Measurements from ENCODE around the gene OR4M1. TPM values are rescaled to one million over a fixed set of nuclear protein-coding genes. Genes with fewer than 3 reads are reported as not detected.
A peak's percentile ranks its signal among the peaks of the same experiment; 100 is the strongest.
"Not testable (repeated sequence)": the region's sequence is repeated elsewhere in the genome, so short reads cannot be mapped to it uniquely, and the experiment has no call there.

The OR4M1 gene
- total RNA-seq, 2 experiments from 2014 or later = not detected

DNA sequence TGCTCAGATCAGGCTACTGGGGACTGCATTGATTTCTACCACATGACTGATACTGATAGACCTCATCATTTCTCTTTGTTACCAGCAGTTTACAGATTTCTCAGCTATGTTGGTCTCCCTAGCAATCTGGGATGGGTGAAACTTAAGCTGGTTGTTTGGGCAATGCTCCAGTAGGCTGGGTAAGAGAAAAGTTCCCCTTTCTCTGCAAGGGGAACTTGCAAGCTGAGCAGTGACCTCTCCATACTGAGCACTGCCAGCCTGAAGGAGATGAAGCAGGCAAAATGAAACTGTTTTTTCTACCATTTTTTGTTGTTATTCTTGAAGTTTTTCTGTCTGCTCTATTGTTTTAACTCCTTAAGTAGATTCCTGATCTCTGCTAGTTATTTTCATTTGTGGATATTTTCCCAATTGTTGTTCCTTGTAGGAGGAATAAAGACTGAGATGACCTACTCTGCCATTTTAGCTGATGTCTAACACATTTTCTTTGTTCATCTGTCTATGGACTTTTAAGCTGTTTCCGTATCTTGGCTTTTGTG lies 1.3 kb upstream of the OR4M1 start:
- H3K36me3 ChIP-seq (ENCODE audit: insufficient read depth, low read length) = no peaks in the 10 kb centered on the region
- ChIA-PET POLR2A (no interaction called here), CTCF (no interaction called here)
- no peak overlapping the region for H3K4me3 ChIP-seq (ENCODE audit: low read length)
- no peak for ATAC-seq (ENCODE audit: poor library complexity)
- Mint-ChIP-seq H3K9me3 (peaks cover 2% of the 10 kb centered on the region), H3K27ac (no peak overlapping the region), H3K36me3 (ENCODE audit: low read depth) (no peaks in the 10 kb centered on the region), H3K27me3 (peaks cover 18% of the 10 kb centered on the region), H3K4me1 (ENCODE audit: low read depth) (no peaks in the 10 kb centered on the region), H3K4me3 (no peak overlapping the region)
- H3K27me3 ChIP-seq (ENCODE audit: control insufficient read depth in 1 of 2, insufficient read depth in 2 of 2, low read length in 2 of 2) = no peaks in the 10 kb centered on the region
- peaks cover 10 to 11% of the 10 kb centered on the region in 2 experiments for H3K9me3 ChIP-seq (ENCODE audit: control insufficient read depth in 1 of 2, insufficient read depth in 1 of 2, low read length in 2 of 2)
- TF ChIP-seq, protein P1, sequence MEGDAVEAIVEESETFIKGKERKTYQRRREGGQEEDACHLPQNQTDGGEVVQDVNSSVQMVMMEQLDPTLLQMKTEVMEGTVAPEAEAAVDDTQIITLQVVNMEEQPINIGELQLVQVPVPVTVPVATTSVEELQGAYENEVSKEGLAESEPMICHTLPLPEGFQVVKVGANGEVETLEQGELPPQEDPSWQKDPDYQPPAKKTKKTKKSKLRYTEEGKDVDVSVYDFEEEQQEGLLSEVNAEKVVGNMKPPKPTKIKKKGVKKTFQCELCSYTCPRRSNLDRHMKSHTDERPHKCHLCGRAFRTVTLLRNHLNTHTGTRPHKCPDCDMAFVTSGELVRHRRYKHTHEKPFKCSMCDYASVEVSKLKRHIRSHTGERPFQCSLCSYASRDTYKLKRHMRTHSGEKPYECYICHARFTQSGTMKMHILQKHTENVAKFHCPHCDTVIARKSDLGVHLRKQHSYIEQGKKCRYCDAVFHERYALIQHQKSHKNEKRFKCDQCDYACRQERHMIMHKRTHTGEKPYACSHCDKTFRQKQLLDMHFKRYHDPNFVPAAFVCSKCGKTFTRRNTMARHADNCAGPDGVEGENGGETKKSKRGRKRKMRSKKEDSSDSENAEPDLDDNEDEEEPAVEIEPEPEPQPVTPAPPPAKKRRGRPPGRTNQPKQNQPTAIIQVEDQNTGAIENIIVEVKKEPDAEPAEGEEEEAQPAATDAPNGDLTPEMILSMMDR (IDR thresholded peaks at IDR 0.05) = no peak
- intact Hi-C loops (cut with DNase I, micrococcal nuclease) = no loop called here
- H3K4me1 ChIP-seq (ENCODE audit: insufficient read depth, low read length) = no peaks in the 10 kb centered on the region
- H3K27ac ChIP-seq (ENCODE audit: low read depth in 1 of 2, low read length in 2 of 2) = no peak overlapping the region
- no peak for DNase-seq

DNA sequence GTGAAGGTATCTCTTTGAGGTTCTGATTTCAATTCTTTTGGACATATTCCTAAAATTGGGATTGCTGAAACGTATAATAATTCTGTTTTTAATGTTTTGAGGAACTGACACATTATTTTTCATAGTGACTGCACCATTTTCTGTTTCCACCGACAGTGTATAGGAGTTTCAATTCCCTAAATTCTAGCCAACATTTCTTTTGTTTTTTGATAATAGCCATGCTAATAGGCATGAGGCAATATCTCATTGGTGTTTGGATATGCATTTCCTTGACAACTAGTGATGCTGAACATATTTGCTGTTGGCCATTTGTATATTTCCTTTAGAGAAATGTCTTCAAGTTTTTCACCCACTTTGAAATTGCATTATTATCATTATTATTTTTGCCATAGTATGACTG lies 850 bp upstream of the OR4M1 start:
- H3K4me3 ChIP-seq (ENCODE audit: low read length); POLR2A ChIA-PET; H3K4me1 Mint-ChIP-seq (ENCODE audit: low read depth); ATAC-seq (ENCODE audit: poor library complexity); H3K4me3 Mint-ChIP-seq; H3K27ac ChIP-seq (ENCODE audit: low read depth in 1 of 2, low read length in 2 of 2); intact Hi-C loops (cut with DNase I, micrococcal nuclease); H3K27ac Mint-ChIP-seq; H3K27me3 ChIP-seq (ENCODE audit: control insufficient read depth in 1 of 2, insufficient read depth in 2 of 2, low read length in 2 of 2); H3K36me3 Mint-ChIP-seq (ENCODE audit: low read depth); H3K36me3 ChIP-seq (ENCODE audit: insufficient read depth, low read length); H3K4me1 ChIP-seq (ENCODE audit: insufficient read depth, low read length); H3K9me3 Mint-ChIP-seq; CTCF ChIA-PET: not testable (repeated sequence)
- peaks cover 10 to 11% of the 10 kb centered on the region in 2 experiments for H3K9me3 ChIP-seq (ENCODE audit: control insufficient read depth in 1 of 2, insufficient read depth in 1 of 2, low read length in 2 of 2)
- peaks cover 18% of the 10 kb centered on the region for H3K27me3 Mint-ChIP-seq
- DNase-seq = peak in 1 of 14 experiments; percentile 1

DNA sequence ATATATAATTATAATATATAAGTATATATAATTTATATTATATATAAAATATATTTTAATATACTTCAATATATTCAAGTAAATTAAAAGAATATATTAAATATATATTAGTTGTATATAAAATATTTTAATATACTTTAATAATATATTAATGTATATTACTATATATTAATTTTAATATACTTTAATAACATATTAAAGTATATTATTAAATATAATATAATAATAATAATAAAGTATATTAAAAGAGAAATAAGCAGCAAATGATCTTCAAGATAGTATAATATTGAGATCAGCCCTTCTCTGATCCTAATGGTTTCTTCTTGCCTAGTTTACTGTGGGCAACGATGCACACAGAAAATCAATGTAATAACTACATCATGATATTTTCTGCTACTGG lies 2.3 kb downstream of the OR4M1 start:
- Histone ChIP-seq H3K9me3 (ENCODE audit: control insufficient read depth in 1 of 2, insufficient read depth in 1 of 2, low read length in 2 of 2) (peaks cover 10 to 11% of the 10 kb centered on the region in 2 experiments), H3K27ac (ENCODE audit: low read depth in 1 of 2, low read length in 2 of 2) (no peak overlapping the region), H3K36me3 (ENCODE audit: insufficient read depth, low read length) (no peaks in the 10 kb centered on the region), H3K4me3 (ENCODE audit: low read length) (no peak overlapping the region), H3K27me3 (ENCODE audit: control insufficient read depth in 1 of 2, insufficient read depth in 2 of 2, low read length in 2 of 2) (no peaks in the 10 kb centered on the region), H3K4me1 (ENCODE audit: insufficient read depth, low read length) (no peaks in the 10 kb centered on the region)
- no peak for ATAC-seq (ENCODE audit: poor library complexity)
- no peak for DNase-seq
- POLR2A ChIA-PET = no interaction called here
- Mint-ChIP-seq H3K4me1 (ENCODE audit: low read depth) (no peaks in the 10 kb centered on the region), H3K27me3 (peaks cover 18% of the 10 kb centered on the region), H3K9me3 (peaks cover 2% of the 10 kb centered on the region), H3K36me3 (ENCODE audit: low read depth) (no peaks in the 10 kb centered on the region), H3K4me3 (no peak overlapping the region), H3K27ac (no peak overlapping the region)
- TF ChIP-seq, protein P1 (IDR thresholded peaks at IDR 0.05) = no peak
- CTCF ChIA-PET = no interaction called here
- intact Hi-C loops (cut with DNase I, micrococcal nuclease) = no loop called here

DNA sequence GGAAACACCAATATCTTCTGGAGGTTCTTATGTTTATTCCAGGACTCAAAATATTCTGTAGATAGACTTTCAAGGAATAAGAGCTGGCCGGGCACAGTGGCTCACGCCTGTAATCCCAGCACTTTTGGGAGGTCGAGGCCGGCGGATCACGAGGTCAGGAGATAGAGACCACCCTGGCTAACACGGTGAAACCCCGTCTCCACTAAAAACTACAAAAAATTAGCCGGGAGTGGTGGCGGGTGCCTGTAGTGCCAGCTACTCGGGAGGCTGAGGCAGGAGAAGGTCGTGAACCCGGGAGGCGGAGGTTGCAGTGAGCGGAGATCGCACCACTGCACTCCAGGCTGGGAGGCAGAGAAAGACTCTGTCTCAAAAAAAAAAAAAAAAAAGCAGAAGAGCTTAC lies 12.5 kb downstream of the OR4M1 start:
- H3K36me3 ChIP-seq (ENCODE audit: insufficient read depth, low read length); H3K27me3 Mint-ChIP-seq; H3K9me3 ChIP-seq (ENCODE audit: control insufficient read depth in 1 of 2, insufficient read depth in 1 of 2, low read length in 2 of 2); CTCF ChIA-PET; H3K4me1 ChIP-seq (ENCODE audit: insufficient read depth, low read length); intact Hi-C loops (cut with DNase I, micrococcal nuclease); H3K4me1 Mint-ChIP-seq (ENCODE audit: low read depth); H3K36me3 Mint-ChIP-seq (ENCODE audit: low read depth); H3K27ac ChIP-seq (ENCODE audit: low read depth in 1 of 2, low read length in 2 of 2); H3K27me3 ChIP-seq (ENCODE audit: control insufficient read depth in 1 of 2, insufficient read depth in 2 of 2, low read length in 2 of 2); DNase-seq; H3K27ac Mint-ChIP-seq; POLR2A ChIA-PET; ATAC-seq (ENCODE audit: poor library complexity); H3K9me3 Mint-ChIP-seq; H3K4me3 Mint-ChIP-seq; H3K4me3 ChIP-seq (ENCODE audit: low read length): not testable (repeated sequence)

DNA sequence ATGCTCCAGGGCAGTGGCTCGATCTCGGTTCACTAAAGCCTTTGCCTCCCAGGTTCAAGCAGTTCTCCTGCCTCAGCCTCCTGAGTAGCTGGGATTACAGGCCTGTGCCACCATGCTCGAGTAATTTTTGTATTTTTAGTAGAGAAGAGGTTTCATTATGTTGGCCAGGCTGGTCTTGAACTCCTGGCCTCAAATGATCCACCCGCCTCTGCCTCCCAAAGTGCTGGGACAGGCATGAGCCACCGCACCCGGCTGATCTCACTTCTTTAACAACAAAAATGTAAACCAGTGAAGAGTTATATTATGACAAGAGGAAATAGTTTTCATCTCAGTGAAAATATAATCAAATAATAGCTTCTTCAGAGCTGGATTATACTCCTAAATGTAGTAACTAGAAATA lies 14.0 kb downstream of the OR4M1 start:
- H3K4me3 ChIP-seq (ENCODE audit: low read length); H3K9me3 Mint-ChIP-seq; CTCF ChIA-PET; H3K27ac Mint-ChIP-seq; H3K36me3 ChIP-seq (ENCODE audit: insufficient read depth, low read length); H3K27ac ChIP-seq (ENCODE audit: low read depth in 1 of 2, low read length in 2 of 2); H3K27me3 ChIP-seq (ENCODE audit: control insufficient read depth in 1 of 2, insufficient read depth in 2 of 2, low read length in 2 of 2); H3K27me3 Mint-ChIP-seq; H3K9me3 ChIP-seq (ENCODE audit: control insufficient read depth in 1 of 2, insufficient read depth in 1 of 2, low read length in 2 of 2); DNase-seq; intact Hi-C loops (cut with DNase I, micrococcal nuclease); H3K4me3 Mint-ChIP-seq; ATAC-seq (ENCODE audit: poor library complexity); POLR2A ChIA-PET; H3K4me1 Mint-ChIP-seq (ENCODE audit: low read depth); H3K4me1 ChIP-seq (ENCODE audit: insufficient read depth, low read length); H3K36me3 Mint-ChIP-seq (ENCODE audit: low read depth): not testable (repeated sequence)

DNA sequence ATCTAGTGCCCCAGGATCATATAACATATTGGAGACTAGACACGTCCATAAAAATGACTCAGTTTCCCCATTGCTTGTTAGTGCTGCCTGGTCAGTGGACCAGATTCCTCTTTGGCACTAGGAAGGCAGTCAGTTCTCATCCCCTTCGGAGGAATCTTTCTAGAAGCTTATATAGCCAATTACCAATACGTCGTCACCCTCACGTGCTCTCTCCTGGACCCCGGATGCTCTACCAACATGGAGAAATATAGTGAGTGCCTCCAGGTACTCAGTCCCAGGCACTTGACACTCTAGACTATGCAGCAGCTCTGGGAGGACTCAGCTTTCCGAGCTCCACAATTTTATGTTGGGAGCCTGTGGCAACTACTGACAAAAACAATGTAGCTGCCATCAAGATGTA lies 14.8 kb downstream of the OR4M1 start:
- CTCF ChIA-PET; H3K4me1 ChIP-seq (ENCODE audit: insufficient read depth, low read length); H3K9me3 ChIP-seq (ENCODE audit: control insufficient read depth in 1 of 2, insufficient read depth in 1 of 2, low read length in 2 of 2); intact Hi-C loops (cut with DNase I, micrococcal nuclease); H3K4me1 Mint-ChIP-seq (ENCODE audit: low read depth); DNase-seq; H3K27me3 Mint-ChIP-seq; POLR2A ChIA-PET; H3K9me3 Mint-ChIP-seq; ATAC-seq (ENCODE audit: poor library complexity); H3K27ac Mint-ChIP-seq; H3K4me3 ChIP-seq (ENCODE audit: low read length); H3K36me3 Mint-ChIP-seq (ENCODE audit: low read depth); H3K27me3 ChIP-seq (ENCODE audit: control insufficient read depth in 1 of 2, insufficient read depth in 2 of 2, low read length in 2 of 2); H3K36me3 ChIP-seq (ENCODE audit: insufficient read depth, low read length); H3K4me3 Mint-ChIP-seq; H3K27ac ChIP-seq (ENCODE audit: low read depth in 1 of 2, low read length in 2 of 2): not testable (repeated sequence)
